Activated naive CD8-positive, alpha-beta T cell treated with anti-CD3 and anti-CD28 coated beads, Interleukin-2, amount 10 ng/mL, durations not matched to agents 7 days and 5 days (primary cell): Measurements from ENCODE around the gene ZNF552. TPM values are rescaled to one million over a fixed set of nuclear protein-coding genes. Genes with fewer than 3 reads are reported as not detected.
A peak's percentile ranks its signal among the peaks of the same experiment; 100 is the strongest.
"Not testable (repeated sequence)": the region's sequence is repeated elsewhere in the genome, so short reads cannot be mapped to it uniquely, and the experiment has no call there.

Source experiments
- ATAC-seq: fragments of 150-1000 bp; cut with Tn5 transposase; one replicate; pipeline ENCODE4 v1.10.0; 2021; ENCODE audit warnings: low read depth, moderate library complexity
- POLR2A ChIA-PET: fragments of 350-600 bp; sonication (Branson Sonifier 250); formaldehyde crosslinking; loops from one replicate; lab custom pipeline; 2021; ENCODE audit warnings: antibody characterized with exemption; lab: Charles Lee
- DNase-seq: peaks from one replicate; pipeline ENCODE4 v3.0.0; 2021
- H3K27ac Mint-ChIP-seq: one replicate; pipeline ENCODE4 v1.8.0; 2022; ENCODE audit warnings: mild to moderate bottlenecking, mixed read lengths
- H3K27me3 Mint-ChIP-seq: one replicate; pipeline ENCODE4 v1.8.0; 2022; ENCODE audit warnings: mild to moderate bottlenecking, moderate library complexity, mixed read lengths
- H3K36me3 Mint-ChIP-seq: one replicate; pipeline ENCODE4 v1.8.0; 2021; ENCODE audit warnings: mild to moderate bottlenecking, mixed read lengths
- H3K4me1 Mint-ChIP-seq: one replicate; pipeline ENCODE4 v1.8.0; 2021; ENCODE audit warnings: mixed read lengths
- H3K4me3 Mint-ChIP-seq: one replicate; pipeline ENCODE4 v1.8.0; 2022; ENCODE audit warnings: mild to moderate bottlenecking, moderate library complexity, mixed read lengths
- H3K9me3 Mint-ChIP-seq: one replicate; pipeline ENCODE4 v1.8.0; 2021; ENCODE audit warnings: mixed read lengths
- total RNA-seq, 2 experiments: library from RNA; stranded (reverse); gene quantifications; one replicate each; pipeline ENCODE4 v1.2.3, GENCODE V29; 2021

Gene ZNF552
- total RNA-seq, 2 experiments from 2014 or later = 10.8 to 13.6 TPM

- H3K9me3 Mint-ChIP-seq = no peaks in the 10 kb centered on the region
- ATAC-seq = no peak
- H3K4me1 Mint-ChIP-seq = peaks cover 30% of the 10 kb centered on the region
- H3K27ac Mint-ChIP-seq = peak overlapping the region; percentile 88
- no peaks in the 10 kb centered on the region for H3K27me3 Mint-ChIP-seq
- POLR2A ChIA-PET = interaction anchor here (0.5 to 1.6 kb wide), 7 partner anchors 14 to 368 kb away, joined by 3 to 6 read pairs (median 3); partner anchors contain the start of genes ZNF274 and ZNF587
- peak overlapping the region; percentile 93 for H3K4me3 Mint-ChIP-seq
- peaks cover 16% of the 10 kb centered on the region for H3K36me3 Mint-ChIP-seq
- no peak for DNase-seq
Measured at GRCh38 chr19:57815247-57816075, 748 bp upstream of the ZNF552 start.

GRCh38 chr19:57813919-57814504, 701 bp downstream of the ZNF552 start:
- Mint-ChIP-seq H3K4me1 (peaks cover 31% of the 10 kb centered on the region), H3K4me3 (peak overlapping the region; percentile 93), H3K27ac (peak overlapping the region; percentile 88), H3K9me3 (no peaks in the 10 kb centered on the region), H3K36me3 (peaks cover 23% of the 10 kb centered on the region), H3K27me3 (no peaks in the 10 kb centered on the region)
- no peak for DNase-seq
- no peak for ATAC-seq
- POLR2A ChIA-PET = interaction anchor here (0.7 kb wide), 1 partner anchor 278 kb away, joined by 3 read pairs; no protein-coding TSS in a partner anchor

- peaks cover 26% of the 10 kb centered on the region for H3K36me3 Mint-ChIP-seq
- not testable (repeated sequence) for ATAC-seq
- peak overlapping the region; percentile 69 for H3K4me3 Mint-ChIP-seq
Measured at GRCh38 chr19:57812975-57813820, 1.5 kb downstream of the ZNF552 start.

GRCh38 chr19:57812226-57812625, 2.5 kb downstream of the ZNF552 start:
- Mint-ChIP-seq H3K4me3 (peak overlapping the region; percentile 55), H3K27me3 (no peaks in the 10 kb centered on the region), H3K4me1 (peaks cover 29% of the 10 kb centered on the region), H3K9me3 (no peaks in the 10 kb centered on the region), H3K36me3 (peaks cover 33% of the 10 kb centered on the region), H3K27ac (peak overlapping the region; percentile 77)
- POLR2A ChIA-PET = no interaction called here
- DNase-seq (no peak), ATAC-seq (peak; percentile 14)

More at GRCh38 chr19:57812975-57813820, 1.5 kb downstream of the ZNF552 start:
- Mint-ChIP-seq H3K4me1 (peaks cover 29% of the 10 kb centered on the region), H3K27ac (peak overlapping the region; percentile 68)
- POLR2A ChIA-PET = interaction anchor here (0.7 kb wide), 1 partner anchor 279 kb away, joined by 3 read pairs; no protein-coding TSS in a partner anchor
- not testable (repeated sequence) for H3K9me3 Mint-ChIP-seq, H3K27me3 Mint-ChIP-seq, DNase-seq

- not testable (repeated sequence) for ATAC-seq, DNase-seq, H3K9me3 Mint-ChIP-seq, H3K4me3 Mint-ChIP-seq, H3K27ac Mint-ChIP-seq, H3K27me3 Mint-ChIP-seq
- POLR2A ChIA-PET = interaction anchor here (1.0 kb wide), 1 partner anchor 9 kb away, joined by 3 read pairs; no protein-coding TSS in a partner anchor
- Mint-ChIP-seq H3K4me1 (peaks cover 27% of the 10 kb centered on the region), H3K36me3 (peaks cover 38% of the 10 kb centered on the region)
Measured at GRCh38 chr19:57810410-57811295, 4.1 kb downstream of the ZNF552 start.

GRCh38 chr19:57807541-57807940, 7.2 kb downstream of the ZNF552 start:
- ATAC-seq (no peak), DNase-seq (no peak)
- no peak overlapping the region for H3K4me3 Mint-ChIP-seq
- peaks cover 29% of the 10 kb centered on the region for H3K4me1 Mint-ChIP-seq
- no peaks in the 10 kb centered on the region for H3K27me3 Mint-ChIP-seq
- no peaks in the 10 kb centered on the region for H3K9me3 Mint-ChIP-seq
- POLR2A ChIA-PET = no interaction called here
- H3K36me3 Mint-ChIP-seq = peaks cover 47% of the 10 kb centered on the region
- H3K27ac Mint-ChIP-seq = no peak overlapping the region

- DNase-seq (peak; percentile 42), ATAC-seq (peak; percentile 54)
- Mint-ChIP-seq H3K27ac (peak overlapping the region; percentile 72), H3K36me3 (peaks cover 41% of the 10 kb centered on the region), H3K4me1 (peaks cover 26% of the 10 kb centered on the region), H3K9me3 (no peaks in the 10 kb centered on the region), H3K4me3 (peak overlapping the region; percentile 71), H3K27me3 (no peaks in the 10 kb centered on the region)
- POLR2A ChIA-PET = interaction anchor here (0.6 to 1.1 kb wide), 2 partner anchors 16 to 26 kb away, joined by 3 to 4 read pairs; no protein-coding TSS in a partner anchor
Measured at GRCh38 chr19:57803594-57804325, 11.0 kb downstream of the ZNF552 start.

GRCh38 chr19:57803265-57803593, 11.5 kb downstream of the ZNF552 start:
- peaks cover 38% of the 10 kb centered on the region for H3K36me3 Mint-ChIP-seq
- no peaks in the 10 kb centered on the region for H3K9me3 Mint-ChIP-seq
- POLR2A ChIA-PET = no interaction called here
- ATAC-seq (no peak), DNase-seq (no peak)
- H3K27ac Mint-ChIP-seq = peak overlapping the region; percentile 72
- H3K4me1 Mint-ChIP-seq = peaks cover 28% of the 10 kb centered on the region
- H3K27me3 Mint-ChIP-seq = no peaks in the 10 kb centered on the region
- peak overlapping the region; percentile 71 for H3K4me3 Mint-ChIP-seq

- no peaks in the 10 kb centered on the region for H3K9me3 Mint-ChIP-seq
- H3K27ac Mint-ChIP-seq = no peak overlapping the region
- no peaks in the 10 kb centered on the region for H3K27me3 Mint-ChIP-seq
- peaks cover 30% of the 10 kb centered on the region for H3K4me1 Mint-ChIP-seq
- ATAC-seq (no peak), DNase-seq (no peak)
- peaks cover 31% of the 10 kb centered on the region for H3K36me3 Mint-ChIP-seq
- POLR2A ChIA-PET = interaction anchor here (1.3 kb wide), 1 partner anchor 13 kb away, joined by 6 read pairs; the partner anchor contains the start of gene ZNF552
- no peak overlapping the region for H3K4me3 Mint-ChIP-seq
Measured at GRCh38 chr19:57802269-57802668, 12.4 kb downstream of the ZNF552 start.

GRCh38 chr19:57800696-57801095, 14.0 kb downstream of the ZNF552 start:
- H3K36me3 Mint-ChIP-seq = peaks cover 39% of the 10 kb centered on the region
- no peak overlapping the region for H3K4me3 Mint-ChIP-seq
- H3K27ac Mint-ChIP-seq = no peak overlapping the region
- peaks cover 29% of the 10 kb centered on the region for H3K4me1 Mint-ChIP-seq
- POLR2A ChIA-PET = interaction anchor here (0.6 to 1.1 kb wide), 4 partner anchors 14 to 1297 kb away, joined by 3 to 6 read pairs (median 4); partner anchors contain the start of genes ZNF552 and ZNF586
- no peaks in the 10 kb centered on the region for H3K9me3 Mint-ChIP-seq
- no peaks in the 10 kb centered on the region for H3K27me3 Mint-ChIP-seq
- ATAC-seq (no peak), DNase-seq (no peak)

- POLR2A ChIA-PET = interaction anchor here (0.6 kb wide), 1 partner anchor 71 kb away, joined by 4 read pairs; no protein-coding TSS in a partner anchor
- H3K4me1 Mint-ChIP-seq, H3K4me3 Mint-ChIP-seq, H3K9me3 Mint-ChIP-seq, H3K27me3 Mint-ChIP-seq, ATAC-seq, H3K27ac Mint-ChIP-seq, DNase-seq: not testable (repeated sequence)
- peaks cover 53% of the 10 kb centered on the region for H3K36me3 Mint-ChIP-seq
Measured at GRCh38 chr19:57796580-57796979, 18.1 kb downstream of the ZNF552 start.
